Activated CD4-positive, alpha-beta T cell treated with anti-CD3 and anti-CD28 coated beads for 1 hour (primary cell): ENCODE results near the gene CFAP298.
"Not testable (repeated sequence)": the region's sequence is repeated elsewhere in the genome, so short reads cannot be mapped to it uniquely, and the experiment has no call there.

Source experiments
- DNase-seq: peaks from one replicate; pipeline ENCODE4 v3.0.0-alpha.2; 2020

The CFAP298 gene

DNA sequence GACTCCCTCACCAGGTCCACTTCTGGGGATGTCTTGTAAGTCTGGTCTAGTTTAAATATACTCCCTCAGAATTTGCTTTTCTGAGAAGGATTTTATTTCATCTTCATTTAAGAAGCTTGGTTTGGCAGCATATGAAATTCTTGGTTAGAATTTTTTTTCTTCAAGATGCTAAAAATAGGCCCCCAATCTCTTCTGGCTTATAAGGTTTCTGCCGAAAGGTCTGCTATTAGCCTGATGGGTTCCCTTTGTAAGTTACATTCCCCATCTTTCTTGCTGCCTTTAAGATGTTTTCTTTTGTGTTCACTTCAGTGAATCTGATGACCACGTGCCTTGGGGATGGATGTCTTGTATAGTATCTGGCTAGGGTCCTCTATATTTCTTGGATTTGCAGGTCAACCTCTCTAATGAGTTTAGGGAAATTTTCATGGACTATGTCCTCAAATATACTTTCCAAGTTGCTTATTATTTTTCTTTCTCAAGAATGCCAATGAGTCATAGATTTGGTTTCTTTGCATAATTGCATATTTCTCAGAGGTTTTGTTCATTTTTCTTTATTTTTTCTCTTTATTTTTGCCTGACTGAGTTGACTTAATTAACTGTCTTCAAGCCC is 46.2 kb downstream of the CFAP298 start:
- DNase-seq: no peak

DNA sequence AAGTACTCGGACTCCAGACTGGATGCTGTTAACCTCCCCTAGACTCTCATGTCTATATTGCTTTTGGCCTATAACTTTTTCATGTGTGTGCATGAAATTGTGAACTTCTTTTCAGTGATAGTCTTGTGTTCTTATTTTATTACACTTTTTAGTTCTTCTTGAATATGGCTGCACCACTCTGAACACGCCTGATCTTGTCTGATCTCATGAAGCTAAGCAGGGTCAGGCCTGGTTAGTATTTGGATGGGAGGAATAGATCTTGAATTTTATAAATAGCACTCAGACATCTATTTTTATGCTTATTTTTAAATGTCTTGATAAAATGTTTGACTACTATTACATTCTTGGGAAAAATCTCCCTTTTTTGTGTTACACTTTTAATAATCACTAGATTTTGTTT is 49.3 kb downstream of the CFAP298 start:
- DNase-seq: no peak

DNA sequence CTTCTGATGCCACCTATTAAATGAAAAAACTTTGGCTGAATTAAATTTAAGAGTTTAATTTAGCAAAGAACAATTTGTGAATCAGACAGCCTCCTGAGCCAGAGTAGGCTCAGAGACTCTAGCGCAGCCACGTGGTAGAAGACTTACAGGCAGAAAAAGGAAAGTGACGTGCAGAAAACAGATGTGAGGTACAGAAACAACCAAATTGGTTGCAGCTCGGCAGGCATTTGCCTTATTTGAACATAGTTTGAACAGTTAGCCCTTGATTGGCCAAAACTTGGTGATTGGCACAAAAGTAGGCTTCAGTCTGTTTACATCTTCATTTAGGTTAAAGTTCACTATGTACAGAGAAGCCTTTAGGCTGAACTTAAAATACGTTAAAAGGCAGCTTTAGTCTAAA is 49.8 kb downstream of the CFAP298 start:
- no peak for DNase-seq

GRCh38 chr21:32561476-32561875 is 50.7 kb downstream of the CFAP298 start:
- DNase-seq: not testable (repeated sequence)

DNA sequence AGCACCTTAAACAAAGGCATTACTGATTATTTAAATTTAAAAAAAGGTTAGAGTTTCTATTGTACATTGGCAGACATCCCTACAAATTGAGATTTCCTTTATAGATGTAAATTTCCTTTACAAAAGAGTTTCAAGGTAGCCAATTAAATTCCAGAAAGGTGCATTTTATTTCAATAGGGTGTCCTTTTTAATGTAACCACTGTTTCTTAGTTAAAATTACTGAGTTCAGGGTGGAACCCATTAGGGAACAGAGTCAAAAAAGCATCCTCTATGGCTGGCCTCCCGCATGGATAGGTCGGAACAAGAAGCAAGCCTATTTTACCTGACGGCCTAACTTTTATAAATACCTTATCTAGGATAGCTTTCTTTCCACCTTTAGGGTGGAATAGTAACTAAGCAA is 51.3 kb downstream of the CFAP298 start:
- no peak for DNase-seq

GRCh38 chr21:32559006-32559610 is 53.1 kb downstream of the CFAP298 start:
- DNase-seq: no peak

DNA sequence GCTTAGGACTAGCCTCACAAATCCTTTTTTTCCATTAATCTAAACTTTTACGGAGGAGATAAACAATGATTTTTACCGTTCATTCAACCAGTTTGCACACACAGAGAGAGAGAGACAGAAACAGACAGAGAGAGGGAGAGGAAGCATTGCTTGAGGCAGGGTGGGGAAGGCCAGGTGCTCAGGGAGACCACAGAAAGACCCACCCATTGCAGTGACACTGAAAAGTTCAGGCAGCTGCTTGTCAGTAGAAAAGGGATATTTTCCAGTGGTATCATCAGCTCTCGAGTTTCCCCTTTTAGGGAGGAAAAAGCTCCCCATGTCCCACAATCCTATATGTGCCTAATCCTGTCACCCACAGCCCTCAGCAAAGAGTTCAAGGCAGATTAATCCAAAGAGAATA is 54.1 kb downstream of the CFAP298 start:
- no peak for DNase-seq

GRCh38 chr21:32554832-32555638 is 57.1 kb downstream of the CFAP298 start:
- no peak for DNase-seq

- DNase-seq: no peak
Measured at GRCh38 chr21:32549886-32550285, 62.3 kb downstream of the CFAP298 start.

DNA sequence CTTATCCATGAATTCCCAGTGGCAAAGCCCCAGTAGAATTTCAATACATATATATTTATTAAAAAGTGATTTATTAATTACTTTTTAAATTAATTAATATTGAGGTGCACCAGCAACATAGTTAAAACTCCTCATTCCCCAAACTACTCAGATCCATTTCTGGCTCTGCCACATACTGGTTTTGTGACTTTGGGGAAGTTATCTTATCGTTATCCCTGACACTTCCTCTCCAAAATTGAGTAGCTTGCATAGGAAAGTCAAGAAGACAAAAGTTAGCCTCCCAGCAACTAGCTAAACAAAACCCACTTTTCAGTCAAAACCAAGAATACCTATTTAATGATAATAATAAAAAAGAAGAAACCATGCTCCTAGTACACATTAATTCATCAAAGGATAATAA is 62.7 kb downstream of the CFAP298 start:
- no peak for DNase-seq
